ENCODE measurements around the gene UQCRC1.
A peak's percentile ranks its signal among the peaks of the same experiment; 100 is the strongest.

The UQCRC1 gene

GRCh38 chr3:48609088-48610005, at the start of gene UQCRC1:
Gene UQCRC1 (minus strand): TSS chr3:48609646. CDS start chr3:48609620, 26 bp downstream.
- H3K27ac ChIP-seq = peak within 1 kb of the TSS; percentile 90
- peak; percentile 84 for TF ChIP-seq CTCF (conservative IDR thresholded peaks at IDR 0.05)

GRCh38 chr3:48656841-48657281, 47.4 kb upstream of the UQCRC1 start:
- H3K27ac ChIP-seq = no peak overlapping the region

GRCh38 chr3:48656061-48656840, 46.8 kb upstream of the UQCRC1 start:
- no peak for TF ChIP-seq CTCF (conservative IDR thresholded peaks at IDR 0.05)
- H3K27ac ChIP-seq = no peak overlapping the region

More at GRCh38 chr3:48656841-48657281, 47.4 kb upstream of the UQCRC1 start:
- TF ChIP-seq CTCF (conservative IDR thresholded peaks at IDR 0.05) = no peak

GRCh38 chr3:48655606-48656005, 46.2 kb upstream of the UQCRC1 start:
- TF ChIP-seq CTCF (conservative IDR thresholded peaks at IDR 0.05) = no peak
- no peak overlapping the region for H3K27ac ChIP-seq

GRCh38 chr3:48655063-48655462, 45.6 kb upstream of the UQCRC1 start:
- H3K27ac ChIP-seq = no peak overlapping the region
- TF ChIP-seq CTCF (conservative IDR thresholded peaks at IDR 0.05) = no peak

GRCh38 chr3:48652923-48653715, 43.7 kb upstream of the UQCRC1 start:
- no peak for TF ChIP-seq CTCF (conservative IDR thresholded peaks at IDR 0.05)
- H3K27ac ChIP-seq = no peak overlapping the region
